ENCODE data around the gene ATP1A3.
A peak's percentile ranks its signal among the peaks of the same experiment; 100 is the strongest.
"Not testable (repeated sequence)": the region's sequence is repeated elsewhere in the genome, so short reads cannot be mapped to it uniquely, and the experiment has no call there.

Gene ATP1A3

GRCh38 chr19:41997851-41998229 lies 3.8 kb upstream of the ATP1A3 start:
- no peak overlapping the region for H3K4me3 ChIP-seq (ENCODE audit: low read depth, low read length)
- TF ChIP-seq, protein P1, sequence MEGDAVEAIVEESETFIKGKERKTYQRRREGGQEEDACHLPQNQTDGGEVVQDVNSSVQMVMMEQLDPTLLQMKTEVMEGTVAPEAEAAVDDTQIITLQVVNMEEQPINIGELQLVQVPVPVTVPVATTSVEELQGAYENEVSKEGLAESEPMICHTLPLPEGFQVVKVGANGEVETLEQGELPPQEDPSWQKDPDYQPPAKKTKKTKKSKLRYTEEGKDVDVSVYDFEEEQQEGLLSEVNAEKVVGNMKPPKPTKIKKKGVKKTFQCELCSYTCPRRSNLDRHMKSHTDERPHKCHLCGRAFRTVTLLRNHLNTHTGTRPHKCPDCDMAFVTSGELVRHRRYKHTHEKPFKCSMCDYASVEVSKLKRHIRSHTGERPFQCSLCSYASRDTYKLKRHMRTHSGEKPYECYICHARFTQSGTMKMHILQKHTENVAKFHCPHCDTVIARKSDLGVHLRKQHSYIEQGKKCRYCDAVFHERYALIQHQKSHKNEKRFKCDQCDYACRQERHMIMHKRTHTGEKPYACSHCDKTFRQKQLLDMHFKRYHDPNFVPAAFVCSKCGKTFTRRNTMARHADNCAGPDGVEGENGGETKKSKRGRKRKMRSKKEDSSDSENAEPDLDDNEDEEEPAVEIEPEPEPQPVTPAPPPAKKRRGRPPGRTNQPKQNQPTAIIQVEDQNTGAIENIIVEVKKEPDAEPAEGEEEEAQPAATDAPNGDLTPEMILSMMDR (IDR thresholded peaks at IDR 0.05; ENCODE audit: insufficient read depth, low read depth, low read length, missing control alignments) = no peak
- DNase-seq (ENCODE audit: low read depth) = no peak

GRCh38 chr19:41997121-41997850 lies 3.3 kb upstream of the ATP1A3 start:
- H3K4me3 ChIP-seq (ENCODE audit: low read depth, low read length) = no peak overlapping the region
- DNase-seq (ENCODE audit: low read depth) = peak; percentile 26

GRCh38 chr19:41995959-41996797 lies 2.1 kb upstream of the ATP1A3 start:
- peak; percentile 34 for DNase-seq (ENCODE audit: low read depth)
- TF ChIP-seq, protein P1 (IDR thresholded peaks at IDR 0.05; ENCODE audit: insufficient read depth, low read depth, low read length, missing control alignments) = no peak
- H3K4me3 ChIP-seq (ENCODE audit: low read depth, low read length) = no peak overlapping the region

More at GRCh38 chr19:41997121-41997850, 3.3 kb upstream of the ATP1A3 start:
- TF ChIP-seq, protein P1 (IDR thresholded peaks at IDR 0.05; ENCODE audit: insufficient read depth, low read depth, low read length, missing control alignments) = no peak

DNA sequence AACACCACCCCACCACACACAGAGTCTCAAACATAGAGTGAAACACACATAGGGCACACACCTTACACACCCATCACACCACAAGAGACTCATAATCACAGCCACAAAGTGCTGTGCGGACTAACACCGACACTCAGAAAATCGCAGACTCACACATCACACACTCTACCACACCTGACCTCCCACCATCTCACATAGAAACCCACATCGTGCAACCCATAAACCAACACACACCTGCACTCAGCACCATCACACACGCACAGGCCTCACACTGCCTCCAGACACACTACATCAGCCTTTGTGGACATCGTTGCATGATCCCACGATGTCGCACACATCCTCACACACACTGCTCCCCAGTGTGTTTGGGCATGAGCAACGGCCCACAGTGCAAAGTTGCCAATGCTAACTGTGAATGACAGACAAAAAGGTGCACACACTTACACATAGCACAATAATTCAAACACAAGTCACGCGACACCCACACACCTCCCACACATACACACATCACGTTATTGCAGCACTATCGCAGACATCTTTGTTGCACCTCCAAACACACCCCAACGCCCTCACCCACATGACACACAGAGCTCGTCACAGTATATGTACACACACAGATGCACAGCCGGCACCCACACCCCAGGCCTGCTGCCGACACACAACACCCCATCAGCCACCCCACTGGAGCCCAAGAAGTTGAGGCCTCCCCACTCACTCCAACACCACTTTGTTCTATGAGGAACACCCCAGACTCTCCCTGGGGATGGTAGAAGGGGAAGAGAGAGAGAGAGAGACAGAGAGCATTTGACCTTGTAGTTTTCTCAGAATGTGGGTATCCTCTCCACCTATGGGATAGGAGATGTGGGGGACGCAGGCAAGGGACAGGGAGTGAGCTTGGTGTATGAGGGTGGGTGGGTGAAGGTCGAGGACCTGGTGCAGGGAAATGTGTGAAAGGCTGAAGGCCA lies 1.2 kb upstream of the ATP1A3 start:
- DNase-seq (ENCODE audit: low read depth) = no peak
- TF ChIP-seq, protein P1 (IDR thresholded peaks at IDR 0.05; ENCODE audit: insufficient read depth, low read depth, low read length, missing control alignments) = no peak
- H3K4me3 ChIP-seq (ENCODE audit: low read depth, low read length) = no peak overlapping the region

DNA sequence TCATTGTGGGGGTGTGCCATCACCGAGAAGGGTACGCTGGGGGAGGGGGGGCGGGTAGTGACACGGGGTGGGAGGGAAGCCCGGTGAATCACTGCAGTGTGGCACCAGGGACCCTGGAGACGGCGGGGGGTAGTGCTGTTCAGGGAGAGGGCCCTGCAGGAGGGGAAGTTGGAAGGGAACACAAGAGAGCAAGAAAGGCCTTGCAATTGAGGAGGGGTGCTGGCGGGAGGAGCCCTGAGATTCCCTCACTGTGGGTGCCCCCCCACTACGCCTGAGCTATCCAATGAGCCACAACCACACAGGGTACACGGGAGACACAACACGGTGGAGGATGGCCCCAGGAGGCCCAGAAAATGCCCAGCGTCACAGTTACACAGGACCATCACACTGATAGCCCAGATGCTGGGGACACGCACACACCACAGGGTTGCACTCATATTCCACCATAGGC lies 516 bp upstream of the ATP1A3 start:
- no peak for DNase-seq (ENCODE audit: low read depth)

GRCh38 chr19:41991925-41992569 lies 2.0 kb downstream of the ATP1A3 start:
- H3K4me3 ChIP-seq (ENCODE audit: low read depth, low read length); DNase-seq (ENCODE audit: low read depth): not testable (repeated sequence)

More for the DNA sequence above, 516 bp upstream of the ATP1A3 start:
- TF ChIP-seq, protein P1 (IDR thresholded peaks at IDR 0.05; ENCODE audit: insufficient read depth, low read depth, low read length, missing control alignments) = no peak
- no peak overlapping the region for H3K4me3 ChIP-seq (ENCODE audit: low read depth, low read length)
